ENCODE data around the gene CNTFR.

The CNTFR gene

GRCh38 chr9:34507556-34507955 lies 82.0 kb downstream of the CNTFR start:
- DNase-seq (ENCODE audit: low read depth in 2 of 2), result no peak

DNA sequence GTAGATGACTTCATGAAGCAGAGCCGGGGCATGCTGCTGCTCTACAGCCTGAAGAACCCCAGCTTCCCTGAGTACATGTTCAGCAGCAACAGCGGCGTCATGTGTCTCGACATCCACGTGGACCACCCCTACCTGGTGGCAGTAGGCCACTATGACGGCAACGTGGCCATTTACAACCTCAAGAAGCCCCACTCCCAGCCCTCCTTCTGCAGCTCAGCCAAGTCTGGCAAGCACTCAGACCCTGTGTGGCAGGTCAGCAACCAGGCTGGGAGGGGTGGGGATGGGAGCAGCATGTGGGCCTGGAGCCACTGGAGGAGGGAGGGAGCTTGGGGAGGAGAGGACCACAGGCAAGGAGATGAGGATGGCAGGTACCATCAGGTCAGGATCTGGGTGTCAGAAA lies 82.9 kb downstream of the CNTFR start:
- DNase-seq (ENCODE audit: low read depth in 2 of 2), result no peak

- DNase-seq (ENCODE audit: low read depth in 2 of 2), result no peak
Observed at GRCh38 chr9:34505370-34506120, 84.0 kb downstream of the CNTFR start.

- no peak for DNase-seq (ENCODE audit: low read depth in 2 of 2)
Observed at GRCh38 chr9:34503406-34503805, 86.1 kb downstream of the CNTFR start.

GRCh38 chr9:34502891-34503290 lies 86.6 kb downstream of the CNTFR start:
- no peak for DNase-seq (ENCODE audit: low read depth in 2 of 2)

DNA sequence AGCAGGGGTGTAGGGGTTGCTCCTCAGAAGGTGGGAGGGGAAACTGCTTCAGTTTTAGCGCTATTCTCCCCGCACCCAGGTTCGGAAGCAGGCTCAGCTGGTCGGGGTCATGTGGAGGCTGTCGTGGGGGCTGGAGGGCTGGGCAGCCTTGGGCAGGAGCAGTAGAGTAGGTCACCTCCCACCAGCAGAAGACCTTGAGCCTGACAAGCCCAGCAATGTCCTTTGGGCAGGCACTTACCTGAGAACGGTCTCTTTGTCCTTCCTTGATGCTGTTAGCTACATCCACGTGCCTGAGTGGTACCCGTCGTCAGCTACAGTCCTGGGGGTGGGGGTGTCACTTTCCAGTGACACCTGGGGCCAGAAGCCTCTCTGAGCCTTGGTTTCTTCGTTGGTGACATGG lies 87.1 kb downstream of the CNTFR start:
- DNase-seq (ENCODE audit: low read depth in 2 of 2), result no peak

DNA sequence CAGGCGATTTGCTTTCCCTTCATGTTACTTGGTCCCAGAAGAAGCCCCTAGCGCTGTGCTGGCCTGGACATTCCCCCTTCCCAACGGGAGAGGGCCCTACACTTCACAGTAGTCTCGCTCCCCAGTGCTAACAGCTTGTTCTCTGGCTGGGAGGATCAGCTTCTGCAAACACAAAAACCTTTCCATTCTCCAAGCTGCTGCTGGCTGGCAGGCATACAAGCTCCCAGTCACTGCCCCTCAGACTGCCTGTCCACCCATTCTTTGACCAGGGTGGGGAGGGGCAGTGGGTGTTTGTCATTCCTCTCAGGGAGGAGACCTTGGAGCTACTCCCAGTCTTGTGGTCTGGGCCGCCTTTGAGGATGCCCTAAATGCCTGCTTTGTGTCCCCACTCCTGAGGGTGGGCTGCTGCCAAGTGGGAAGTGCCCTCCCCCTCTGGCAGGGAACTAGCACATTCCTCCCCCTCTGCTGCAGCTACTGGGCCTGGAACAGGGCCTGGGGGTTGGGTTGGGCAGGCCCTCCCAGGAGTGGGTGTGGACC lies 87.6 kb downstream of the CNTFR start:
- no peak for DNase-seq (ENCODE audit: low read depth in 2 of 2)
